Stimulated activated CD4-positive, alpha-beta T cell treated with anti-CD3 and anti-CD28 coated beads, Interleukin-4, amount 100 ng/mL, for 48 hours (primary cell): ENCODE results near the gene CYP4A22.
"Not testable (repeated sequence)": the region's sequence is repeated elsewhere in the genome, so short reads cannot be mapped to it uniquely, and the experiment has no call there.

Source experiments
- DNase-seq, 2 donors: peaks; one replicate each; pipeline ENCODE4 v3.0.0-alpha.2; 2020; ENCODE audit warnings: low read depth in 2 of 2

CYP4A22 gene

GRCh38 chr1:47137198-47137597, at the start of gene CYP4A22:
Gene CYP4A22 (plus strand): TSS chr1:47137441. CDS start chr1:47137486, 45 bp downstream.
- DNase-seq, result no peak

- peak; percentile 4 to 17 for DNase-seq
These were observed 47.9 kb upstream of the CYP4A22 start for GRCh38 chr1:47089356-47089755.

- DNase-seq, result not testable (repeated sequence)
These were observed 45.8 kb upstream of the CYP4A22 start for GRCh38 chr1:47091476-47091875.

- no peak for DNase-seq
These were observed 32.4 kb upstream of the CYP4A22 start for GRCh38 chr1:47104816-47105215.

GRCh38 chr1:47106792-47107191, 30.4 kb upstream of the CYP4A22 start:
- DNase-seq, result no peak

GRCh38 chr1:47107851-47108574, 29.2 kb upstream of the CYP4A22 start:
- not testable (repeated sequence) for DNase-seq

- not testable (repeated sequence) for DNase-seq
These were observed 27.8 kb upstream of the CYP4A22 start for GRCh38 chr1:47109482-47109881.

- no peak for DNase-seq
These were observed 24.1 kb upstream of the CYP4A22 start for GRCh38 chr1:47113178-47113577.

GRCh38 chr1:47121039-47121438, 16.2 kb upstream of the CYP4A22 start:
- not testable (repeated sequence) for DNase-seq

GRCh38 chr1:47124834-47125233, 12.4 kb upstream of the CYP4A22 start:
- not testable (repeated sequence) for DNase-seq

- not testable (repeated sequence) for DNase-seq
These were observed 10.2 kb upstream of the CYP4A22 start for GRCh38 chr1:47126997-47127396.

- no peak for DNase-seq
These were observed 9.0 kb upstream of the CYP4A22 start for GRCh38 chr1:47128221-47128620.

GRCh38 chr1:47128854-47129253, 8.4 kb upstream of the CYP4A22 start:
- not testable (repeated sequence) for DNase-seq

GRCh38 chr1:47129489-47130230, 7.6 kb upstream of the CYP4A22 start:
- DNase-seq, result not testable (repeated sequence)

GRCh38 chr1:47132665-47133064, 4.6 kb upstream of the CYP4A22 start:
- not testable (repeated sequence) for DNase-seq

GRCh38 chr1:47137925-47138615, 829 bp downstream of the CYP4A22 start:
- DNase-seq, result no peak

GRCh38 chr1:47140358-47140757, 3.1 kb downstream of the CYP4A22 start:
- DNase-seq, result not testable (repeated sequence)

- DNase-seq, result not testable (repeated sequence)
These were observed 6.4 kb downstream of the CYP4A22 start for GRCh38 chr1:47143654-47144053.

- DNase-seq, result not testable (repeated sequence)
These were observed 9.3 kb downstream of the CYP4A22 start for GRCh38 chr1:47146495-47146894.

GRCh38 chr1:47147047-47147785, 10.0 kb downstream of the CYP4A22 start:
- no peak for DNase-seq

GRCh38 chr1:47149162-47149561, 11.9 kb downstream of the CYP4A22 start:
- not testable (repeated sequence) for DNase-seq

- DNase-seq, result not testable (repeated sequence)
These were observed 19.2 kb downstream of the CYP4A22 start for GRCh38 chr1:47156457-47156856.
